Activated B cell treated with CpG ODN at 0.5 μM for 24 hours (primary cell): ENCODE data around the gene PARD6B. TPM values are rescaled to one million over a fixed set of nuclear protein-coding genes. Genes with fewer than 3 reads are reported as not detected.
"Not testable (repeated sequence)": the region's sequence is repeated elsewhere in the genome, so short reads cannot be mapped to it uniquely, and the experiment has no call there.

Source experiments
- ATAC-seq: fragments of 200-7000 bp; cut with Tn5 transposase; one replicate; pipeline ENCODE4 v1.10.0; 2021; ENCODE audit warnings: low read depth, mild to moderate bottlenecking, moderate library complexity
- CTCF ChIA-PET: fragments of 350-600 bp; sonication (Branson Sonifier 250); formaldehyde crosslinking; loops from one replicate; lab custom pipeline; 2021; ENCODE audit warnings: antibody characterized with exemption; lab: Charles Lee
- POLR2A ChIA-PET: fragments of 350-600 bp; sonication (Branson Sonifier 250); formaldehyde crosslinking; loops from one replicate; lab custom pipeline; 2021; ENCODE audit warnings: antibody characterized with exemption; lab: Charles Lee
- DNase-seq: peaks from one replicate; pipeline ENCODE4 v3.0.0; 2022
- H3K27ac Mint-ChIP-seq: one replicate; pipeline ENCODE4 v1.8.0; 2020; ENCODE audit warnings: mixed read lengths
- H3K27me3 Mint-ChIP-seq: one replicate; pipeline ENCODE4 v1.8.0; 2021; ENCODE audit warnings: mixed read lengths
- H3K36me3 Mint-ChIP-seq: one replicate; pipeline ENCODE4 v1.8.0; 2021; ENCODE audit warnings: low read depth, mixed read lengths
- H3K4me1 Mint-ChIP-seq: one replicate; pipeline ENCODE4 v1.8.0; 2021; ENCODE audit warnings: mixed read lengths
- H3K4me3 Mint-ChIP-seq: one replicate; pipeline ENCODE4 v1.8.0; 2020; ENCODE audit warnings: mild to moderate bottlenecking, mixed read lengths
- H3K9me3 Mint-ChIP-seq: one replicate; pipeline ENCODE4 v1.8.0; 2020; ENCODE audit warnings: mixed read lengths
- CTCF ChIP-seq: fragments of 200-600 bp; IDR thresholded peaks from one replicate; pipeline ENCODE4 v1.8.0; 2022; ENCODE audit warnings: antibody characterized with exemption, mild to moderate bottlenecking
- intact Hi-C: fragments of 100-400 bp; cut with micrococcal nuclease; formaldehyde crosslinking; loops from one replicate; pipeline ENCODE4 v1.15.1; 2024
- total RNA-seq: library from RNA; stranded (reverse); gene quantifications from 2 replicates; pipeline ENCODE4 v1.2.3, GENCODE V29; 2022

PARD6B gene
- total RNA-seq, 1 donor from 2014 or later = 5.7 TPM

- H3K9me3 Mint-ChIP-seq = no peaks in the 10 kb centered on the region
- H3K4me1 Mint-ChIP-seq = no peaks in the 10 kb centered on the region
- ChIA-PET POLR2A (no interaction called here), CTCF (no interaction called here)
- intact Hi-C loops = no loop called here
- H3K36me3 Mint-ChIP-seq = no peaks in the 10 kb centered on the region
- no peak overlapping the region for H3K4me3 Mint-ChIP-seq
- DNase-seq (no peak), ATAC-seq (no peak)
- no peak overlapping the region for H3K27ac Mint-ChIP-seq
- TF ChIP-seq CTCF = no peak
- H3K27me3 Mint-ChIP-seq = peaks cover 3% of the 10 kb centered on the region
Measured at GRCh38 chr20:50758469-50758868, 27.1 kb downstream of the PARD6B start.

- DNase-seq (no peak), ATAC-seq (no peak)
- CTCF ChIA-PET = no interaction called here
- Mint-ChIP-seq H3K4me1 (no peaks in the 10 kb centered on the region), H3K27me3 (peaks cover 3% of the 10 kb centered on the region), H3K27ac (no peak overlapping the region), H3K4me3 (no peak overlapping the region), H3K36me3 (no peaks in the 10 kb centered on the region), H3K9me3 (no peaks in the 10 kb centered on the region)
- POLR2A ChIA-PET = no interaction called here
- TF ChIP-seq CTCF = no peak
- intact Hi-C loops = no loop called here
Measured at GRCh38 chr20:50758992-50759391, 27.6 kb downstream of the PARD6B start.

GRCh38 chr20:50759678-50760077 lies 28.3 kb downstream of the PARD6B start:
- intact Hi-C loops = no loop called here

GRCh38 chr20:50762045-50762422 lies 30.7 kb downstream of the PARD6B start:
- Mint-ChIP-seq H3K9me3 (no peaks in the 10 kb centered on the region), H3K4me1 (no peaks in the 10 kb centered on the region), H3K4me3 (no peak overlapping the region), H3K27me3 (peaks cover 7% of the 10 kb centered on the region), H3K36me3 (no peaks in the 10 kb centered on the region), H3K27ac (no peak overlapping the region)
- no peak for TF ChIP-seq CTCF
- DNase-seq = no peak
- no peak for ATAC-seq
- intact Hi-C loops = no loop called here
- ChIA-PET POLR2A (no interaction called here), CTCF (no interaction called here)

More at GRCh38 chr20:50759678-50760077, 28.3 kb downstream of the PARD6B start:
- no peak overlapping the region for H3K27ac Mint-ChIP-seq
- no peaks in the 10 kb centered on the region for H3K4me1 Mint-ChIP-seq
- TF ChIP-seq CTCF = no peak
- H3K9me3 Mint-ChIP-seq = no peaks in the 10 kb centered on the region
- ATAC-seq (no peak), DNase-seq (no peak)
- ChIA-PET POLR2A (no interaction called here), CTCF (no interaction called here)
- no peaks in the 10 kb centered on the region for H3K36me3 Mint-ChIP-seq
- H3K4me3 Mint-ChIP-seq = no peak overlapping the region
- peaks cover 7% of the 10 kb centered on the region for H3K27me3 Mint-ChIP-seq

GRCh38 chr20:50762435-50763220 lies 31.2 kb downstream of the PARD6B start:
- ChIA-PET CTCF (no interaction called here), POLR2A (no interaction called here)
- ATAC-seq (no peak), DNase-seq (no peak)
- TF ChIP-seq CTCF = no peak
- Mint-ChIP-seq H3K27me3 (peaks cover 10% of the 10 kb centered on the region), H3K36me3 (no peaks in the 10 kb centered on the region), H3K4me1 (no peaks in the 10 kb centered on the region), H3K27ac (no peak overlapping the region), H3K9me3 (no peaks in the 10 kb centered on the region), H3K4me3 (no peak overlapping the region)
- intact Hi-C loops = no loop called here

GRCh38 chr20:50763550-50764458 lies 32.4 kb downstream of the PARD6B start:
- DNase-seq, H3K27ac Mint-ChIP-seq, POLR2A ChIA-PET, CTCF ChIA-PET, ATAC-seq, intact Hi-C loops, H3K36me3 Mint-ChIP-seq, H3K4me3 Mint-ChIP-seq, H3K9me3 Mint-ChIP-seq, H3K4me1 Mint-ChIP-seq: not testable (repeated sequence)
- H3K27me3 Mint-ChIP-seq = peaks cover 10% of the 10 kb centered on the region

- H3K4me1 Mint-ChIP-seq, ATAC-seq, H3K9me3 Mint-ChIP-seq: not testable (repeated sequence)
Measured at GRCh38 chr20:50765251-50765650, 33.9 kb downstream of the PARD6B start.

More at GRCh38 chr20:50765251-50765650, 33.9 kb downstream of the PARD6B start:
- DNase-seq, H3K27ac Mint-ChIP-seq, CTCF ChIA-PET, intact Hi-C loops, H3K36me3 Mint-ChIP-seq, H3K4me3 Mint-ChIP-seq: not testable (repeated sequence)
- peaks cover 10% of the 10 kb centered on the region for H3K27me3 Mint-ChIP-seq
- POLR2A ChIA-PET = interaction anchor here (0.6 kb wide), 1 partner anchor 849 kb away, joined by 4 read pairs; no protein-coding TSS in a partner anchor
